NCI-H510A (cell line): ENCODE data around the gene KDM5A.
"Not testable (repeated sequence)": the region's sequence is repeated elsewhere in the genome, so short reads cannot be mapped to it uniquely, and the experiment has no call there.

ENCODE experiments used
- DNase-seq: peaks from one replicate; lab custom pipeline; 2025; lab: John Stamatoyannopoulos, UW

The KDM5A gene

DNA sequence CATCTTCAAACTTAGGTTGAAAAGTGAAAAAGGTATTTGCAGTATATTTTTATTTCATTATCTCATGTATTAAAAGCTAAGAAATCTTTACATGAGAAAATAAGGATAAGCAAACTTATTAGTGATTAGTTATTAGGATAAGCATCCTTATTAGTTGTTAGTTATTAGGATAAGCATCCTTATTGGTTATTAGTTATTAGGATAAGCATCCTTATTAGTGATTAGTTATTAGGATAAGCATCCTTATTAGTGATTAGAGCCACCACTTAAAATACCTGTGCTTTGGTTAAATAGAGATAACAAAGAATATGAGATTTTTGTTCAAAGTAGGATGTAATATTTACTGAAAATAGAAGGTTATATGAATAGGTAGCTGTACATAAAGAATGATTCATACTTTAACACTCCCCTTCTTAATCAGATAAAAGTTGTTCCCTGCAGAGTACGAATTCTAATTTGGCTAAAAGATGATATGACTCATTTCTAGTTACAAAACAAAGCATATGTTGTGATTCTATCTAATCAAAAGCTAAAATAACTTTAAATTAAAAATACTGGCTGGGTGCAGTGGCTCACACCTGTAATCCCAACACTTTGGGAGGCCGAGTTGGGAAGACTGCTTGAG is 56.4 kb downstream of the KDM5A start:
- no peak for DNase-seq

DNA sequence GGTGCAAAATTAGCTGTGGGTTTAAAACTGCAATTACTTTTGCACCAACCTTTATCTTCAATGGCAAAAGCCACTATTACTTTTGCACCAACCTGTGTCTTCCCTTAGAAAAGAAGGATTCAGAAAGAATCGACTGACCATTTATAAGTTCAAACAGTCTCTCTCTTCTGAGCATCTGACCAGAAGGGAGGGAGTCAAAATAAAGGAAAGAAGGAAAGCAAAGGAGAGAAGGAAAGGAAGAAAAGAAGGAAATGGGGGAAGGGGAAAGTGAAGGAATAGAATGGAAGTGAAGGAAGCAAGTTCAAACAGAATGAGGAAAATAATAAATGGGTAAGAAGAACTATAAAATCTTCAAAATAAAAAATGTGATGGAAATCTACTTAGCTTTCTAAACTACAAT is 57.8 kb downstream of the KDM5A start:
- DNase-seq, result no peak

DNA sequence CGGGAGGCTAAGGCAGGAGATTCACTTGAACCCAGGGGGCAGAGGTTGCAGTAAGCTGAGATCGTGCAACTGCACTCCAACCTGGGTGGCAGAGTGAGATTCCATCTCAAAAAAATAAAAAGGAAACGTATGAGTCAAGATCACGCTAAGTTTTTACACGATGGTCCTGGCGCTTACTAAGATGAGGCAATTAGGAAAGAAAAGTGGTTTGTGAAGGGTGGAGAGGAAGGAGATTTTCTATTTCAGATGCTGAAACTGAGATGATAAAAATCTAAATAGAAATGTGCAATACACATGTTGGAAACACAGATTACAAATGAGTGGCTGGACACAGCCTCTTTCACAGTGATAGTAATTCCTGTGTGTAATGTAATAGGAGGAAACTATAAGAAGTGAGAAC is 63.2 kb downstream of the KDM5A start:
- DNase-seq, result no peak

DNA sequence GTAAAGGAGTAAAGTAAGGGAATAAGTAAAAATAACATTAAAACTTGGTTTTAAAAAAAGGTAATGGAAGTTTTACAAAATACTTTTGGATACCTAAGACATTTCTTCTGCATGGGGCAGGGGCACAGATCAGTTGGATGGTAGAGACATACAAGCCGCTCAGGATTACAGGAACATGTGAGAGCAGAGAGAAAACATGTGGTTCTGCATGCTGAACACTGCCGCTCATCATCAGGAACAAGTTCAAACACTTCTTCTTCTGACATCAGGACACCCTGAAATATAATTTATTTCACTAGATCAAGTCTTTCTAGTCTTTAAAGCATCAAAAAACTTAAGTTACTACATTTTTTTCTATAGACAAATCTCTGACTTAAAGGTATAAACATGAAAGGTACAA is 65.6 kb downstream of the KDM5A start:
- no peak for DNase-seq

DNA sequence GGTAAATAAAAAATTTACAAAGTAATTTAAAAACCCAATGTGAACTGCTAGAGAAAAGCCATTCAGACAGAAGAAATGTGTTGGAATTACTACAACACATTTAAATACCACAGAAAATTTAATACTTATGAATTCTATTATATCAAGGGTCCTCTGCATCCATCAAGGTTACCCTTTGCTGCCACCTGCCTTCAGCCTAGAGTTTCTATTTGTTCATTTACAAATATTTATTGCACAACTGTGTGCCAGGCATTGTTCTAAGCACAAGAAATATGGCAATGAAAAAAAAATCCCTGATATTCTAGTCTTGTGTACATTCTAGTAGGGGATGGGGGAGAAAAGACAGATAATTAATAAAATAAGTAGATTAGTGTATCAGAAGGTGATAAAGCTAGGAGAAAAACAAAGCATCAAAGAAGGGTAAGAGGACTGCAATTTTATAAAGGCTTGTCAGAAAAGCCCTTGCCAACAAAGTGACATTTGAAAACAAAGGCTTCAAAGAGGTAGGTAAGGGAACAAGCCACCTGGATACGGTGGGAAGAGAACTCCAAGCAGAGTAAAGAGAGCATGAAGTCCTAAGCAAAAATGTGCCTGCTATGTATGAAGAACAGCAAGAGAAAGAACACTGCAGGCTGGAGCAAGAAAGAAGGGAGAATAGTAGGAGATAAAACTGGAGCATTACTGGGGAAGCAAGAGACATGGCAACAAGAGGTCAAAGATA is 67.4 kb downstream of the KDM5A start:
- DNase-seq, result no peak

DNA sequence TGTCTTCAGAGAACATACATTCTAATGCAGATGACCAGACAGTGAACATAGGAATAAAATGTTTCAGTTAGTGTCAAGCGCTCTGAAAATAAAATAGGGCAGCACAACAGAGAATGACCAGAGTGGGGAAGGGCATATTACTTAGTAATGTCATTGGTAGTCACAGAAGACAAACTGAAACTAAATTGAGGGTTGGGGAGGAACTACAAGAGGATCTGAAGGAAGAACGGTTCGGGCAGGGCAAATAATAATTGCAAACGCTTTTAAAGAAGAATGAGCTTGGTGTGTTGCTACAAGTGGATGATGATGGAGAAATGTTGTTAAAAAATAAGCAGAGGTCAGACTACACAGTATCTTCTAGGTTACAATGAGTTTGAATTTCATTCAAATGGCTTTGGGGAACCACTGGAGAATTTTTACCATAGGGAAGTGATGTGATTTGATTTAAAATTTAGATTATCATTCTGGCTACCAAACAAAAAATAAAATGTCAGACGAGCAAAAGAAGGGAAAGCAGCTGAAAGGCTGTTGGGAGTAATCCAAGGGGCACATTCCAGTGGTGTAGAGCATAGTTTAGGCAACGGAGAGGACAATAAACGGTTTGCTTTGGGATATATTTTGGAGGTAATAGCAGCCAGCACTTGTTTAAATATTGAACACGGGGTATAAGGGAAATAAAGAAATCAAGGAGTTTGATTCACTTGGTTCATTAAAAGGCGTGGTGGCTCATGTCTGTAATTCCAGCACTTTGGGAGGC is 70.2 kb downstream of the KDM5A start:
- no peak for DNase-seq

DNA sequence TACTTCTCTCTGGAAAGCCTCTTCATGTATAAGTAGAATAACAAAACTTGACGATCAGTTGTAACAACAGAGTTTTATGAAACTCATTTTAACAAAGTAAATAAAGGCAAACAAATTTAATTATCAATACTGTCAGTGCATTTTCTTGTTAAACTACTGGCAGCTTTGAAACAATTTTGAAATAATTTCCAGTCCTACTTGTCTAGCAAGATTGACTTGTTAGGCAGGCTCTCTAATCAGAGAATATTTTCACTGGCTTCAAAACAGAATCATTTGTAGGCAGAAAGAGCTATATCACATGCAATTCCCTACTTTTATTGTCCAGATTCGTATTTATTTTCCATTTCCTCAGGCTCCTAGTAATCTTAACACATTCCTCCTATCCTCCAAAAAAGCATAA is 80.6 kb downstream of the KDM5A start:
- no peak for DNase-seq

DNA sequence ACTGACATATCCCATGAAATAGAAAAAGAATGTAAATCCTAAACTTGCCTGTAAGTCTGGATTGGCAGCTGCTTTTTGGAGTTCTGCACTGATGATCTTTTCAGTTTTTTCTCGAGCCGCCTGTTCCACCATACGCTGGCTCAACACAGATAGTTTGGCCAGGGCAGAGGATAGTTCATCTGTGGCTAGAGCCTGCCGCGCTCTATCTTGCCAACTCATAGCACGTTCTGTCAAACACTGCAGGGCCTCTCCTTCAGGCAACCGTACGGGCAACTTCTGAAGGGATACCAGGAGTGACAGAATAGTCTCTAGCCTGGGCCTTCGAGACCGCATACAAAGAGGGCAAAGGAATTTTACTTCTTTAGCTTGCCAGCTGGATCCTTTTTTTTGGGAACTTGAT is 81.7 kb downstream of the KDM5A start:
- no peak for DNase-seq

DNA sequence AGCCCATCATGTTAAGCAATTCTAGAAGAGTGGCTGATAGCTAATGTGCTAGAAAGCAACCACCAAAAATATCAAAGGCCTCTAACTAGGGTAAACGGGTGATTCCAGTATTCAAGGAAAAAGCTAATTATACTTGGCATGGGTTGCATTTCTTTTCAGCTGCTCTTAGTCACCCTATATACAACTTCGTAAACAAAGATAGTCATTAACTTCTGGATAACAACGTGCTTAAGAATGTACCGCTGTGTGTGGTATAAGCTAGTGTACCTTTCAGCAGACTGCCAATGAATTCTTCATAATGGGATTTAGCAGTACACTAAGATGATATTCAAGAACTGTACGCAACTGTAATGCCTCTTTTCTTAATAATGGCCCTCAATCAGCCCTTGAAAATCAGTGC is 84.3 kb downstream of the KDM5A start:
- DNase-seq, result no peak

DNA sequence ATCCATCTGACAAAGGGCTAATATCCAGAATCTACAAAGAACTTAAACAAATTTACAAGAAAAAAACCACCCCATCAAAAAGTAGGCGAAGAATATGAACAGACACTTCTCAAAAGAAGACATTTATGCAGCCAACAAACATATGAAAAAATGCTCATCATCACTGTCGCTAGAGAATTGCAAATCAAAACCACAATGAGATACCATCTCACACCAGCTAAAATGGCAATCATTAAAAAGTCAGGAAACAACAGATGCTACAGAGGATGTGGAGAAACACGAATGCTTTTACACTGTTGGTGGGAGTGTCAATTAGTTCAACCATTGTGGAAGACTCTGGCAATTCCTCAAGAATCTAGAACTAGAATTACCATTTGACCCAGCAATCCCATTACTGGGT is 86.4 kb downstream of the KDM5A start:
- not testable (repeated sequence) for DNase-seq

DNA sequence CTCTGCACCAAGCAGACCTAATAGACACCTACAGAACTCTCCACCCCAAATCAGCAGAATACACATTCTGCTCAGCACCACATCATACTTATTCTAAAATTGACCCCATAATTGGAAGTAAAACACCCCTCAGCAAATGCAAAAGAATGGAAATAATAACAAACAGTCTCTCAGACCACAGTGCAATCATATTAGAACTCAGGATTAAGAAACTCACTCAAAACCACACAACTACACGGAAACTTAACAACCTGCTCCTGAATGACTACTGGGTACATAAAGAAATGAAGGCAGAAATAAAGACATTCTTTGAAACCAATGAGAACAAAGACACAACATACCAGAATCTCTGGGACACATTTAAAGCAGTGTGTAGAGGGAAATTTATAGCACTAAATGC is 89.0 kb downstream of the KDM5A start:
- not testable (repeated sequence) for DNase-seq

DNA sequence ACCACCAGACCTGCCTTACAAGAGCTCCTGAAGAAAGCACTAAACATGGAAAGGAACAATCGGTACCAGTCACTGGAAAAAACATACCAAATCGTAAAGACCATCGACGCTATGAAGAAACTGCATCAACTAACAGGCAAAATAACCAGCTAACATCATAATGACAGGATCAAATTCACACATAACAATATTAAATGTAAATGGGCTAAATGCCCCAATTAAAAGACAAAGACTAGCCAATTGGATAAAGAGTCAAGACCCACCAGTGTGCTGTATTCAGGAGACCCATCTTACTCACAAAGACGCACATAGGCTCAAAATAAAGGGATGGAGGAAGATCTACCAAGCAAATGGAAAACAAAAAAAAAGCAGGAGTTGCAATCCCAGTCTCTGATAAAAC is 89.6 kb downstream of the KDM5A start:
- not testable (repeated sequence) for DNase-seq

DNA sequence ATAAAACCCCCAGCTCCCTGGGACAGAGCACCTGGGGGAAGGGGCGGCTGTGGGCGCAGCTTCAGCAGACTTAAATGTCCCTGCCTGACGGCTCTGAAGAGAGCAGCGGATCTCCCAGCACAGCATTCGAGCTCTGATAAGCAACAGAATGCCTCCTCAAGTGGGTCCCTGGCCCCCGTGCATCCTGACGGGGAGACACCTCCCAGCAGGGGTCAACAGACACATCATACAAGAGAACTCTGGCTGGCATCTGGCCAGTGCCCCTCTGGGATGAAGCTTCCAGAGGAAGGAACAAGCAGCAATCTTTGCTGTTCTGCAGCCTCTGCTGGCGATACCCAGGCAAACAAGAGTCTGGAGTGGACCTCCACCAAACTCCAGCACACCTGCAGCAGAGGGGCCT is 91.1 kb downstream of the KDM5A start:
- DNase-seq, result not testable (repeated sequence)

DNA sequence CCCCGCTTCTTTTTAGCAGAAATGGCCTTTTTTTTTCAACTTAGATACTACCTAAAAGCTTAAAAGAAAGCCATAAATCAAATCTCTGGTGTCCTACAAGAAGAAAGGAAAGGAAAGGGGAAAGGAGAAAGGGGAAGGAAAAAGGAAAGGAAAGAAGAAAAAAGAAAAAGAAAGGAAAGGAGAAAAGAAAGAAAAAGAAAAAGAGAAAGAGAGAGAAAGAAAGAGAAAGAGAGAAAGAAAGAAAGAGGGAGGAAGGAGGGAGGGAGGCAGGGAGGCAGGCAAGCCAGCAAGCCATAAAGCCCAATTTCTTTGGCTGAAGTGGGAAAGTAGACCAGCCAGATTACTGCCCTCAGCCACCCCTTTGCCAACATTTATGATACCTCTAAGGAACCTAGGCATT is 94.0 kb downstream of the KDM5A start:
- DNase-seq, result no peak

DNA sequence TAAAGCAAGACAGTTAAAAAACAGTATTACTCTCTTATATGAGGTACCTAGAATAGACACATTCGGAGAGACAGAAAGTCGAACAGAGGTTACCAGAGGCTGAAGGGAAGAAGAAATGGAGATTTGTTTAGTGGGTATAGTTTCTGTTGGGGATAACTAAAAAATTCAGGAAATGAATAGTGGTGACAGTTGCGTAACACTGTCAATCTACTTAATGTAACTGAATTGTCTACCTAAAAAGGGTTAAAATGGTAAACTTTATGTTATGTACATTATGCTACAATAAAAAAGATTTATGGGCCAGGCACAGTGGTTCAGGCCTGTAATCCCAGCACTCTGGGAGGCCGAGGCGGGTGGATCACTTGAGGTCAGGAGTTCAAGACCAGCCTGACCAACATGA is 95.9 kb downstream of the KDM5A start:
- DNase-seq, result no peak

DNA sequence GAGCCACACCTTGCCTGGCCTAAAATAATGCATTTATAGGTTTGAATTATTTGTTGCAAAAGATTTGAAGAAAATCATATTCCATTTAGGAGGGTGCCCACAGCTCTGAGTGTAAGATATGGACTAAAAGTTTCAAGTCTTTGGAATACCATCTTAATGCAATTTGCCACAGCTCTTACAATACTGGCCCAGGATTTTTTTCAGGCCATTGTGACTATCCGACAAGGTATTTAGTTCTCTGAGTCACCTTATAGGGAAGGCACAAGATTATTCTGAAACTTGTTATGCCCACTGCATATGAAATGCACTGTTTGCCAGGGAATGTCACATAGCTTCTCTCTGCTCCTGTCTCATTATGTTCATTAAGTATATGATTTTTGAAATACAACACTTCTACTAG is 96.9 kb downstream of the KDM5A start:
- no peak for DNase-seq

DNA sequence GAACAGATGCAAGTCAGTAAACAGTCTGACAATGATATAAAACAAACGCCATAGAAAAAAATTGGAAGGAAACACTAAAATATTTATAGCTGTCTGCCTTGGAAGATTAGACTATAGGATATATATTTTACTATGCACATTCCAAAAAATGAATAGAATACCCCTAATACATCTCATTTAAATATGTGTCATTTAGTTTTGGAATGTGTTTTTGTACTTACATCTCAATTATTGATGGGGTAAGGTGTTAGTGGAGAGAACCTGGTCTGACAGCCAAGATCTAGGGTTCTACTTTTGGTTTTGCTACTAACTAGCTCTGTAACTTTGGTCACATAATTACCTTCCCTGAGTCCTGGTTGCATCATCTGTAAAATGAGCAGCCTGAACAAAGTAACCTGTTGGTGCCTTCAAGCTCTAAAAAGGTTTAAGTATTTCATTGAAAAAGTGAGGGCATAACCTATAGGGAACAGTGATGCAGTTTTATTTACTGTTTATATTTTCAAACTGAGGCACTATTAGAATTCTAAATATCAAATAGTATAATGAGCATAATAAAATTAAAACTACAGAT is 97.9 kb downstream of the KDM5A start:
- no peak for DNase-seq

DNA sequence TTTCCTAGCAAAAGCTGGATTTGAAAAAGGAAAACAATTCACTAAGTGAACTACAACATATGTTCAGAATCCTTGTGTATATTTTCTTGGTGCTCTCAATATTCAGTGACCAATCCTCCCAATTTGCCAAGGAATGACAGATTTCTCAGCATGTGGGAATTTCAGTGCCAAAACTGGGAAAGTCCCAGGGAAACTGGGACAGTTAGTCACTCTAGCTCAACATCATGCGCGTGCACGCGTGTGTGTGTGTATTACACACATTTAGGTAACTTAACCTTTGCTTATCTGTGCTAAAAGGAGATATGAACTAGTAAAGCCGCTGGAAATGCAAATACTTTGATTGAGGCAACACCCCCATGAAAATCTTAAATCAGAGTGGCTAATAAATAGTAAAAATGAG is 100.4 kb downstream of the KDM5A start:
- no peak for DNase-seq

DNA sequence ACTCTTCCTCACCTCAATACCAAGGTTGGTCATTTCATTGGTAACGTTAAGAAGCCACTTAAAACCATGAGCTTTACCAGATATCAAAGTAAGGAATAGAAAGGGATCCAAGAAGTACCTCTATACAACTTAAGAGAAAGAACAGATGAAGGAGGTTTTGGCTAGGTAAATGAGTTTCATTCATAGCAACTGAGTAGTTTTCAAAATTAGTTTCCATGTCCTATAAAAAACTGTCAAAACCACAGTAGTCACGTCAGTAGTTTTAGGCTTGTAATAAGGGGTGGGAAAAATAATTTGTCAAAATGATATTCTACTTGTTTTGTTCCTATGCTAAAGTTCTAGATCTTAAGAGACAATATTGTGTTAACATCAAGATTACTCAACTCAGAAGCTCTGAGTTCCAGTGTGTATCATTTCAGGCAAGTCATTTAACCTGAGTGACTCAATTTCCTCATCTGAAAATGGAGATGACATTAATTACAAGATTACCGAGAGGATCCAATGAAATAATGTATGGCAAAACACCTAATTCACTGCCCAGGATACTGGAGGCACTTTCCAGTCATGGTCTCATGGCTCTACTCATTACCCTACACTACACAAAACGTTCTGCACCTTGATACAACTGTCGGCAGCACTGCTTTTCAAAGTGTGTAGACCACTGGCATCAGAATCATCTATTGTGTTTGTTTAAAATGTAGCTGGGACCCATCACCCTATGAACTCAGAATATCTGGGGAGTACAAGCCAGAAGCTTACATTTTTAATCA is 102.4 kb downstream of the KDM5A start:
- DNase-seq, result no peak

DNA sequence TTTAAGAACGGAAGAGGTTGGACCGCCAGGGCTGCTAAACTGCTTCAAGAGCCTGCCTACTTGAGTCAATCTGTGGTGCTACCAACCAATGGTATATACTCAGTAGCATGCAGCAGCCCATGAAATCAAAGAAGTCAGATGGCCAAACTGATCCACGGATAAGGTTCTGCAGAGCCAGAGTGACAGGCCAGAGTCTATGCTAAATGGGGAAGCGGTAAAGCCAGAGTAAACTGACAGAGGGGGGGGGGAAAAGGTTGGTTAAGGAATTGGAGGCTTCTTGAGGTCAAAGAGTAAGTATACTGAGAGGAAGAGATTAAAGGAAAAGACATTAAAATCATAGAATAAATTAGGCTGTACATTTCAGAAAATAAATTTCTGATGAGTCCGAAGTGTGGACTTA is 111.1 kb downstream of the KDM5A start:
- DNase-seq, result no peak

DNA sequence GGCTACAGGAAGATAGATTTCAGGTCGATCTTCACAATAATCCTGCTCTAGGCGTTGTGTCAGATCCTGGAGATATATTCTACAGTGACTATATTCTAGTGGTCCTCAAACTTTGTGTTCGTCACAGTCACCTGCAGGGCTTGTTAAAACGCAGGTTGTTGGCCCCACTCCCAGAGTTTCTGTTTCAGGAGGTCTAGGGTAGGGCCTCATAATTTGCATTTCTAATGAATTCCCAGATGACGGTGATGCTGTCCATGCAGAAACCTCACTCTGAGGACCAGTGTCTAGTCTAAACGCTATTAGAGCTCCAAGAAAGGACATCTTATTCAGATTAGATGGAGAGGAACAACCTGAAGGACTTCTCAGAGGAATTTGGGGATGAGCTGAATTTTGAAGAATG is 113.3 kb downstream of the KDM5A start:
- DNase-seq, result no peak

DNA sequence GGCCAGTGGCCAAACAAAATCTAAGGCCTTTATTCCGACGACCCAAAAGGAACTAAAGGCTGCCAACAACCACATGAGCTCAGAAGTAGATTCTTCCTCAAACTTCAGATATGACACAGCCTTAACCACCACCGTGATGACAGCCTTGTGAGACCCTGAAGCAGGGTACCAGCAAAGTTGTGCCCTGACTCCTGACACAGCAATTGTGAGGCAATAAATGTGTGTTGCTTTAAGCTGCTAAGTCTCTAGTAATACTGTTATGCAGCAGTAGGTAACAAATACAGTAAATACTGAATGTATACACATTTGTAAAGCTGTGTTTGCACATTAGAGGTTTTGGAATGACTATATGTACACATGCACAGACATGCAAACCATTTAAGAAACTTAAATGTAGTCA is 115.7 kb downstream of the KDM5A start:
- DNase-seq, result no peak
